GM19025 (cell line): ENCODE results near the gene AJAP1.
"Not testable (repeated sequence)": the region's sequence is repeated elsewhere in the genome, so short reads cannot be mapped to it uniquely, and the experiment has no call there.

ENCODE experiments used
- ATAC-seq: cut with Tn5 transposase; IDR thresholded peaks from one replicate; pipeline ENCODE4 v1.9.1; 2021; ENCODE audit warnings: mild to moderate bottlenecking, low read depth, moderate library complexity; ENCODE audit not compliant: unreplicated experiment

The AJAP1 gene, protein sequence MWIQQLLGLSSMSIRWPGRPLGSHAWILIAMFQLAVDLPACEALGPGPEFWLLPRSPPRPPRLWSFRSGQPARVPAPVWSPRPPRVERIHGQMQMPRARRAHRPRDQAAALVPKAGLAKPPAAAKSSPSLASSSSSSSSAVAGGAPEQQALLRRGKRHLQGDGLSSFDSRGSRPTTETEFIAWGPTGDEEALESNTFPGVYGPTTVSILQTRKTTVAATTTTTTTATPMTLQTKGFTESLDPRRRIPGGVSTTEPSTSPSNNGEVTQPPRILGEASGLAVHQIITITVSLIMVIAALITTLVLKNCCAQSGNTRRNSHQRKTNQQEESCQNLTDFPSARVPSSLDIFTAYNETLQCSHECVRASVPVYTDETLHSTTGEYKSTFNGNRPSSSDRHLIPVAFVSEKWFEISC

DNA sequence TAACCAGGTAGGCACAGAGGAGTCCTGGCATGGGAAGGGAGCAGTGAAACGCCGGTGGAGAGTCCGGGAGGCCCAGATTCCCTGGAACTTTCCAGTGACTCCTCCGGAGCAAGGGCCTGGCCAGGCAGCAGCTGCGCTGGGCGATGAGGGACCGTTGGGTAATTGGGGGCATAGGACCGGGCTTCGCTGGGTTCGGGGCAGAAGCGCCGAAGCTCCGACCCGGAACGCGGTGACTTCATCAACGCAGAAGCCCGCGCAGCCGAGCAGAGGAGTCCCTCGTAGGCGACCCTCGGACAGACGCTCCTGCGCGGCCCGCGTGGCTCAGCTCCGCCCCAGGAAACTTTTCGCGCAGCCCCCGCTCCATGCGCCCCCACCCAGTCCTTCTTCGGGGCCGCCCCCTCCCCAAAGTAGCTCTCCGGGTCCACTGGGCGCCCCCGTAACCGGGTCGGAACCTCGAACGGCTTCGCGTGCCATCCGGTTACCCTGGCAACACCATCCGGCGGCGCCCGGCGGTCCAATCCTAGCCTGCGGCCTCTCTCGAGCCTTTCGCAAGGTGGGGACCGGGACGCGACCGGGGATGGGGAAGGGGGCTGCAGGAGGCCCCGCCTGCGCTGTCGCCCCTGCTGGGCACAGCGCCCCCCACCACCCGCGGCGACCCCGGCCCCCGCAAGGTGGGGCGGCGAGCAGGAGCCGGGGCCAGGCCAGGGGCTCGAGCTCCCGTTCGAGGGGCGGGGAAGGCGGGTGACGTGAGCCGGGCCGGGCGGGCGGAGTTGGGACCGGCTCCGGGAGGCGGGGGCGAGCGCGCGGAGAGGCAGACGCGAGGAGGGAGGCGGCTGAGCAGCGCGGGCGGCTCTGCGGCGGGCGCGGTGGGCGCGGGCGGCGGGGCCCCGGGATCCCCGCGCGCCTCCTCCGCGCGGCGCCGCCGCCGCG is at the start of gene AJAP1:
AJAP1 (plus strand) TSS at position 814 of the 930 bp plus-strand sequence. CDS start 817 bp downstream, outside the sequence.
- ATAC-seq: no peak

DNA sequence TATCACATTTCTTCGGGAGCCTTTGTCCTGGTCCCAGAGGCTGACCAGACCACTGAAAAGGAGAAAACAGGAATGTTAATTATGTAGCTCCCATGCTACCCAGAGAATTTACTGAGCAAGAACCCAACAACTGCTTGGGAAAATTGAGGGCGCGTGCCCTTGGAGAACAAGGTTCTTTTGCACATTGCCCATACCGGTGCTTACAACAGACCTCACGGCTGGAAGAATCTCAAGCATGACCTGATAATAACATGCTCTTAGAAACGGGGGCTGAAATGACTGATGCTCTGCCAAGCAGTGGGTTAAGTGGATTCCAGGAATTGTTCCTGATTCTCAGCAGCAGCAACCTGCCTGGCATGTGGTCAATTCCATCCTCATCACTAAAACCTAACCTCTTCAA is 49.3 kb upstream of the AJAP1 start:
- ATAC-seq: no peak

DNA sequence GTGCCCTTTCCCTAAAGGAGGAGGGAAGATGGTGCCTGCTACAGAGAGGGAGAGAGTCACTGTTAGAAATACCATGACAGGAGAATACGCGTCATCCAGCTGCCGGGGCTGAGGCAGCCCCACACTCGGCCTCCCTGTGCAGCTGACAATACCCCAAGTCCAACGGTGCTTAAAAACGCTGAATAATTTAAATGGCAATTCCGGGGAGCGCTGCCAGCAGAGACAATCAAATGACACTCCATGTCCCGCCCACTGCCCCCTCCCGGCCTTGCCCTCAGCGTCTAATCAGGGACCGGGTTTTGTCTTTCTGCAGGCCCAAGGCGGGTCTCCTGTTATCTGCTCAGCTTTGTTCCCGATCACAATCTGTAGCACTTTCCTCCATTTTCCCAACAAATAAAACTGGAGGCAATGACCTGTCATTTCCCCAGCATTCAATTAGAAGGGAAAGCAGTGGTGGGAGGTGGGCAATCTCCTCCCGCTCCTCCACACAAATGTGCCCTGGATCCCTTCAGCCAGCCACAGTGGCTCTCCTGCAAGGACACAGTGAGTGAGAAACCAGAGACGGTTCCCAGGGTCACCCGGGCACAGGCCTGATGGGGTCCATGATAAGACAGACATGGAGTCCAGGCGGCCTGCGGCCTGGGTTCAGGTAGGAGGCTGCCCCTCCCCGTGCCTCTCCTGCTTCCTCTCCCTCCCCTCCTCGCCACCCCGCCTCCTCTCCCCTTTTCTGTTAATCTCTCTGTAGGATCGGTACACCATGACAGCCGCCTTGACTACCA is 42.7 kb upstream of the AJAP1 start:
- no peak for ATAC-seq

DNA sequence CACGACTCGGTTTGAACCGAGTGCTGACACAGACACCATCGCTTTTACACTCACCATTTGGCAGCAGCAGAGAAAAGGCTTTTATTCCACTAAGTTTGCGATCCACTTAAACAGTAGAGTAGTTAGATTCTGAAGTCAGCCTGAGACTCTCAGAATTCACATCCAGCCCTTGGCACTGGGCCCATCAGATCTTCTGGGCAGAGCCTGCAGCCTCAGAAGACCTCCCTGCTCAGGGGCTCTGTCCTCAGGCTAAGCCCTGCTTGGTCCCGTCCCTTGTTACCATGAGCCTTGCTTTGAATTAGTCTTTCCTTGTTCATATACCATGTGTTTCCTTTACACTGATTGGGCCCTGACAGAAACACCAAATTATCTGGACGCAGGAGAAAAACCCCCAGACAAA is 41.4 kb upstream of the AJAP1 start:
- ATAC-seq: no peak

DNA sequence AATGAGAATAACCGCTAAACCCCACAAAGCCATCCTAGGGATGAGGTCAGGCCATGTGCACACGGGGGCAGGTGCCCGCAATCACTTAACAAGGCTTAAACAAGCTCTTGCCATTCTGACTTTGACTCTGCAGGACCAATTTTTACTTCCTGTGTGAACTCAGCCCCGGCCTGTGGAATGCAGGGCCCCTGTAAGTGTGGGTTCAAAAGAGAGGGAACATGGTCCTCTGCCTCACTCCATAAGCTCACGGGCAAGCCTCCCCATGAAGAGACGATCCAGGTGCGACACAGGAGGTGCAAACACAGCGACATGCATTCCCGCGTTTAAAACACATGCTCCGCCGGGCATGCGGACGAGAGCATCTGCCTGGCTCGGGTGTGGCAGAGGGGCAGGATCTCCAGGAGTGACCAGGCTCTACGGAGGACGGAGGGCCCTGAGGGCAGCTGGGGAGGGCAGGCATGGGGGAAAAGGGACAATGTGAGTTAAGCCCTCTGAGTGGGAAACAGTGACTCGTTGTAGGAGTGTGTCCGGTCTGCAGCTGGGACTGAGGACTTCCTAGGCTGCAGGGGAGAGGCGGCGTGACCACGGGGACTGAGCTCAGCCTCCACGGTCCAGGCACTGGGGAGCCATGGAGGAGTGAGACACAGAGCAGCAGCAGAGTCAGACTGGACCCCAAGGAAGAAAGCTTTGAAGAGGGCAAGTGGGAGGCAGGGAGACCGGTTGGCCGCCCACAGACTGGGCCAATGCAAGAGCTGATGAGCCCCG is 40.6 kb upstream of the AJAP1 start:
- no peak for ATAC-seq

DNA sequence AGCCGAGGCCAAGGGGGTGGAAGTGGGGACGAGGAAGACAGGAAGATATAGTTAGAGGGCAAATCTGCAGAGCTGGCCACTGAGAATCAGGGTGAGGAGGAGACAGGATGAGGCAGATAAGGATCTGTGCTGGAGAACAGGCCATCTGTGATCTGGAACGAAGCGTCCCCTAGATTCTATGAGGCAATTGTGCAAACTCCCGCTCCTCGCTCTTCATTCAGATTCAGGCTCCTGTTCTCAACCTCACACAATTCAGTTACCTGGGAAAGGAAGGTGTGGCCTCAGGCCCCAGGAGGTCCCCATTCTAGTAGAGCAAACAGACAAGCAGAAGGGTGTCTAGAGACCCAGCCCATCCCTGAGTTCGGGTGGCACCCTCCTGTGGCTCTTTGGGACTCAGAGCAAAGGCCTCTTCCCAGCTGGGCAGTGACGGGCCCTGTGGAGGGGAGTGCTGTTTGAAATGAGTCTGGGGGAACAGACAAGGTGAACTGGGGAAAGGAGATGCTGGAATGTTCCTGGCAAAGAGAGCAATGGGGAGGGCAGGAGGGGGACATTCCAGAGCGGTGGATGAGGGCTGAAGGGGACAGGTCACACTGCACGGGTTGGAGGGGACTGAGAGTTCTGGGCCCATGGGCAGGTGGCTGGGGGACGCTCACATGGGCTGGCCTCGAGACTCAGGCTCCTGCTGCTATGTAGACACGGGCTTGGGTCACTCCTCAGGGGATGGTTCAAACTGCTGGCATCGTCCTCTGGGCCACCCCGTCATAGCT is 39.9 kb upstream of the AJAP1 start:
- no peak for ATAC-seq

DNA sequence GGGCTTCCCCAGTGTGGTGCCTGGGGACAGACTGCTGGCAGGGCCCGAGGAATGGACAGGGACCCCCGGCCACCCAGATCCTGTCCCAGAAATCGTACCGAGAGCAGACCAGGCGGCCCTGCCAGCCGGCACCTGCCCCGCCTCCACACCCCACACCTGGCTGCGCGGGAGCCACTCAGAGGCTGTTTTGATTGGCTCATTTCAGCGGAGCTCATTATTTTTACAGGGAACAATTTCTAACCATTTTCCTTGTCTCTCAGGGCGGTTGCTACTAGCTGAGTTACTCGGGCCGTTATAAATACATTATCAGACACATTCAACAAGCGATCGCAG is 39.3 kb upstream of the AJAP1 start:
- no peak for ATAC-seq

DNA sequence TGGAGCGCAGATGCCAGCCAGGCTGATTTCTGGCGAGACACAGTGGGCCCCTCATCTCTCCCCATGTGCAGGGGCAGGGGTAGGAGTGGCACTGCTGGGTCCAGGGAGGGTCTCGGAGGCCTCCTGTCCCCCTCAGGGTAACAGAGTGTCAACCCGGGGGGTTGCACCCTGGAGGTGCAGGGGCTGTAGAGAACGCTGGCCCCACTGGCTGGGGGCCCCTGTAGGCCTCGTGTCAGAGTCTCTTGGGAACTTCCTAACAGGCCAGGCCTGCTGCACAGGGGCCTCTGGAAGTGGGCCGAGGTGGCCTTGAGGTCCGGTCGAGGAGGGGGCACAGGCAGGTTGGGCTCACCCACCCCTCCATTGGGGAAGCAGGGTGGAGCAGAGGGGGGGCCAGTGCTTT is 38.9 kb upstream of the AJAP1 start:
- no peak for ATAC-seq

DNA sequence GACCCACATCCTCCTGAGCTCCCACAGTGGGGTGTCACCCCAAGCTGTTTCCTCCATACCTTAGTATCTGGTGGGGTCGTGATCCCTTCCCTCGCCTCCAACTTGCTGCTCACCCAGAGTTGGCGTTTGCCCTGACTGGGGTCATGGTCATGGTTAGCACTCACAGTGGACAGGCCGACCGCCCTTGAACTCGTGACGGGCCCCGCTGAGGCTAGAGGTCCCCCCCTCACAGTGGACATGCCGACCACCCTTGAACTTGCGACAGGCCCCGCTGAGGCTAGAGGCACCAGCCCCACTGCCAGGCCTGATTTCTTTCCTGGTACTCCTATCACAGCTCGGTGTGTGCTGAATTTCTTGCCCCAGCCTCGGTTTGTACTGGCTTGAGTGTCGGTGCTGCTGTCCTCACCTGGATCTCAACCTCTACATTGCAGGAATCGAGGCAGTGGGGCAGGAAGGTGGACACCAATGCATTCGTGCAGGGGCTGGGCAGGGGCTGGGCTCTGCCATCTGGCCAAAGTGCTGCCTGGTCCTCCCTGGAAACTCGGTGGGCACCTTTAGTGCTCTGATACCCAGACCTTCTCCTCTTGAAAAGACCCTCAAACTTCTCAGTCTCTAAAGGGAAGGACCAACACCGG is 37.5 kb upstream of the AJAP1 start:
- no peak for ATAC-seq

DNA sequence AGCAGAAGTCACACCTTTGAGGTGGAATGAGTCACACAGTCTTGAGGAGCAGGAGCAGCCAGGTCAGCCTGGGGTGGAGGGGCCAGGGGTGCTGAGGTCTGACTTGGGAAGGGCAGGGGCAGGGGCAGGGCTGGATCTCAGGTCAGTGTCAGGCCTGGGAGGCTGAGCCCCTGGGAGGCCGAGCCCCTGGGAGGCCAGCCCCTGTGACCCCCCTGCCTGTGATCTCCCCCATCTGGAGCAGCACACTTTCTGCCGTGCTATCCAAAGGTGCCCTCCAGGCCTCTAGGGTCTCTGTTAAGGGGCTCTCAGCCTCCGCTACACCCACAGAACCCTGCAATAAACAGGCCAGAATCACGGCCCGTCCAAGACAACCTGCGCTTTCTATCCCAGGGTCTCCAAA is 36.9 kb upstream of the AJAP1 start:
- no peak for ATAC-seq

DNA sequence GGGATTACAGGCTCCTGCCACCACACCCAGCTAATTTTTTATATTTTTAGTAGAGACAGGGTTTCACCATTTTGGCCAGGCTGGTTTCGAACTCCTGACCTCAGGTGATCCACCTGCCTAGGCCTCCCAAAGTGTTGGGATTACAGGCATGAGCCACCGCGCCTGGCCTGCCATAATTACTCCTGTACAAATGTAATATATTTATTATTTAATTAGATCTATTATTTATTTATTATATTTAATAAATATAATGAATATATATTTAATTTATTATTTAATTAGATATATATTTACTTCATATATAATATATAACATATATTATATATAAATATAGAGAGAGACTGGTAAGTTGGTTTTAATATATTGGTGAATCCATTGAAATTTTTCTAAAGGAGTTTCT is 35.6 kb upstream of the AJAP1 start:
- ATAC-seq: not testable (repeated sequence)

DNA sequence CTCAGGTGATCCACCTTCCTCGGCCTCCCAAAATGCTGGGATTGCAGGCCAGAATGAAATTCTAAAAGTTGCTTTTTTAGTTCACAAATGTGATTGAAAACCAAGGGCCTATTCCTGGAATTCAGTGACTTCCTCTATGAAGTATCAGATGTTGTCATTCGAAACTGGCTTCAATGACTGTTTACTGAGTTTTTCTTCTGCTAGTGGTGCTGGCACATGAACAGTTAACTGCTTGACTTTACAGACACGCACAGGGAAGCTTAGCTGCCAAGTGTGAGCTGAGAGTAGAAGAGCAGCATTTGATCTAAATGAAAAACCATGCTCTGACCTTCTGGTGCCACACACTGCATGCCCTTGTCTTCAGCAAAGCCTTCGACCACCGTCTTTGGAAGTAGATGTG is 32.8 kb upstream of the AJAP1 start:
- ATAC-seq: no peak

DNA sequence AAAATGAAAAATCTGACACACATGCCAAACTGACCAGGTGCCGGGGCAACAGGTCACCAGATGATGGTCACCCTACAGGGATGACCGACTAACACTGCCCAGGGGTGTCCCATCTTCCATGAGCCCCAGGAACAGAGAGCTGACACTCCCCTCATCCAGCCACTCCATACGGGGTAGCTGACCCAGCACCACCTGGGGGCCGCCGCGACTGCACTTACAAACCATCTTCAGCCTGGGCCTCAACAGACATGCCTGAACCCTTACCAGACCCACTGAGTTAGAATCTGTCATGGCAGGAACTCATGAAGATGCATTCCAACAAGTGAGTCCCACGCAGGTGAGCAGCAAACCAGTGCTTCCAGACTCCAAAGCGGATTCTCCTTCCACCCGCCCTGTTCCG is 31.6 kb upstream of the AJAP1 start:
- ATAC-seq: no peak

DNA sequence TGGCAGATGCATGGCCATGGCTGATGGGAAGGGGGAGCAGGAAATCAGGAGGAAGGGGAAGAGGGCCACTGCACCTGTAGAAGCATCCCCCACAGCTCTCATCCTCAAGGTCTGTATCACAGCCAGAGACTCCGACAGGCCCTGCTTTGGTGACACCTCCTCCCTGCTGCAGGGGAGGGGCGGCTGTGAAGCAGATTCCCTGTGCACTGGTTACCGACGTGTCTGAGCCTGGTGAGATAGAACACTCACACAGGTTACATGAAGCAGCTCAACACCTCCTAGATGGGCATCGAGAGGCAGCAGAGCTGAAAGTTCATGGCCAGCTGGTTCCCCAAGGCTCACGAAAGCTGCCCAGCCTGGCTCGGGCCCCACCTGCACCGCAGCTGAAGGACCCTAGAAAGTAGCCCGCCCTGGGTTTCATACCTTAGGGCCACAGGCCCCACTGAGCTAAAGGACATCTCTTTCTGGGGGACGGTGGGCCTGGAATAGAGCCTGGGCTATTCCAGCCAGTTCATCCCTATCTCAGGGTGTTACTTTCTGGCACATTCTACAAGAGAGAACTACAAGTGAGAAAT is 30.2 kb upstream of the AJAP1 start:
- ATAC-seq: no peak

DNA sequence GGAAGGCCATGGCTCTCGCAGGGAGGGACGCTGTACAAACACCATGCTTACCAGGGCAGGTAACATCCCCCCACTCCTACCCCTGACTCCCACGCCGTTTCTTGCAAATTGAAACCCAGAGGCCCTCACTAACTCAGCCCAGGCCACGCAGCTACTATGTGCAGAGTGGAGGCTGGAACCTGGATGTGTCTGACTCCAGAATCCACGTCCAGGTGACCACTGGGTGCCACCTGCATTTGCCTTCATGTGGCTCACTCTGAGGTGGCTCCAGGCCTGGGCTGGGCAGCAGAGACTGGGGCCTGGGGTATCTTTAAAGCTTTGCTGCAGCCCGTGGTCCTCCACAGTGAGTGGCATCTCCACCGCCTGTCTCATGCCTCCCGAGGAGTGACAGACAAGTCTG is 29.6 kb upstream of the AJAP1 start:
- no peak for ATAC-seq

DNA sequence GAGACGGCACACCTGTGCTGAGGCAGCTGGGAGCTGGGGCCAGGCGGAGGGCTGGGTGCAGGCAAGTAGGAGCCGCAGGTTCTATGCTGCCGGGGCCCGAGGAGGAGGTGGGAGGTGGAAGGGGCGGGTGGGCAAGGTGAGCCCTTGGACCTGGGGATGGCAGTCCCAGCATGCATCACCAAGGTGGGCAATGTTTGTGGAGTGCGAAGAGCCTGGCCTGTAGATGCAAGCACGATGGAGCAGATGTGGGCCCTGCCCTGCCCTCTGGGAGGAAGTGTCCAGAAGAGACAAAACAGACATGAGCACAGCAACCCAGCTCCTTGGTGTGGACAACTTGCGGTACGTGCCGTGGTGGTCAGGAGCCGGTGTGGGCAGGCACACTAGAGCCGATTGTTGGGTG is 28.3 kb upstream of the AJAP1 start:
- no peak for ATAC-seq

DNA sequence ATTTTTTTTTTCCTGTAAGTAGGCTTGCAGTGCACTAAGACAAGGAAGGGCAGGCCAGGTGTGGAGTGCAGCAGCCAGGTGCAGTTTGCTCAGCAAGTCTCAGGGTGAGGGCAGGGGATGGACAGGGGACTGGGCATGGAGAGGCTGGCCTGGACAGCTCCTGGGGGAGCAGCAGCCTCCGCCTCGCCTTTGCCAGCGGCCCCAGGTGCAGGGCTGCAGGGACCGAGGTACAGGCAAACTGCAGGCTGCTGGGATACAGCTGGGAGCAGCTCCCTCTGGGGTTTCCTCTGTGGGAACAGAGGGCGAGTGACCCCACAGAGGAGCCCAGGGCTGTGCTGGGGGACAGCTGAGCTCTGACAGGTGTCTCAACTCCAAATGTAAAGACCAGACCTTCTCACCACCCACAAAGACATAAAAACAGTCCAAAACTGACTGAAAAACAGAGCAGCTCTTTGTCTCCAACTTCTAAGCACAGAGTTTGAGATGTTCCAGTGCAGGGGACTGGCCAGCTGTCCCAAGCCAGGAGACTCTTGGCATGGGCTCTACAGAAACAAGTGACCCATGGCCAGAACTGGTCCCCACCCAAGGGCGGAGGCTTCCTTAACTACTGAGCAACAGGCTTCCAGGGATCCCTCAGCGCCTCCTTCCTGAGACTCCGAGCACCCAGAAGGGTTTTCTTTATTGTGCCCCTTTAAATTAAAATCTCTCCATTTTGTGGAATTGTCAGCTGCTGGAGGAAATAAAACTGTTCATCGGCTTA is 27.7 kb upstream of the AJAP1 start:
- no peak for ATAC-seq

DNA sequence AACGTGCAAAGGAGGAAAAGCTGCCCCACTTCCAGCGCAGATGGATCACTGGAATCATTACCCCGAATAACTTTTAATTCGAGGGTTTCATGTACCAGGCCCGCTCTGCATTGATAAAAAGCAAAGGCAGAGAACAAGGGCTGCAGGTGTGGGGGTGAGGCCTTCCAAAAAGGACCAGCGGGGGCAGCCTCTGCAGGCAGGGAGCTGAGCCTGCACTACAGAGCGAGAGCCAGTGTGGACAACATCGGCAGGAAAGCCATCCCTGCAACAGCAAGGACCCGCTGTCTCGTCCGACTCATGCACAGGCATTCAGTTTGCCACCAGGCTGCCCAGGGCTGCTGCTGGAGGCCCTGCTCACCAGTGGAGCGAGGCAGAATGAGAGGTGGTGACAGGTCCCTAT is 27.1 kb upstream of the AJAP1 start:
- ATAC-seq: no peak
